Lower leg skin (tissue), 4 donors: ENCODE data around the gene SMIM9. TPM values are rescaled to one million over a fixed set of nuclear protein-coding genes. Genes with fewer than 3 reads are reported as not detected.

ENCODE experiments used
- DNase-seq, 2 donors: peaks; one replicate each; pipeline ENCODE4 v3.0.0-alpha.2; 2019; ENCODE audit warnings: low spot score in 2 of 2
- H3K4me3 ChIP-seq: fragments of 200-600 bp; sonication (generic); 2 replicates; pipeline ENCODE4 v1.5.1; 2017; ENCODE audit warnings: mild to moderate bottlenecking, low read depth; ENCODE audit not compliant: poor library complexity, severe bottlenecking
- POLR2A ChIP-seq, 2 donors: fragments of 450-650 bp; IDR thresholded peaks; one replicate each; pipeline ENCODE4 v1.6.1; 2016 to 2017; ENCODE audit warnings: antibody characterized with exemption in 2 of 2, mild to moderate bottlenecking in 1 of 2, moderate library complexity in 1 of 2
- WGBS, 2 donors: methylation state at CpG; one replicate each; pipeline ENCODE4 v1.1.5; 2018; 5-methylcytosine and 5-hydroxymethylcytosine counted together
- intact Hi-C: fragments of 100-400 bp; cut with DNase I; formaldehyde crosslinking; loops from one replicate; pipeline ENCODE4 v1.15.0; 2023; ENCODE audit warnings: low total_unique reads
- total RNA-seq, 4 donors: library from RNA; depleted of rRNA; stranded (reverse); fragments of >200 nt; gene quantifications; one replicate each; pipeline ENCODE4 v1.1.0, GENCODE V29; 2016
- TF ChIP-seq, protein P1 (sequence below), 3 donors: fragments of 450-650 bp; IDR thresholded peaks; one replicate each; pipeline ENCODE4 v1.5.1; 2016; ENCODE audit warnings: antibody characterized with exemption in 3 of 3, mild to moderate bottlenecking in 3 of 3, moderate library complexity in 2 of 3

The SMIM9 gene
- total RNA-seq, 4 donors from 2014 or later = not detected

DNA sequence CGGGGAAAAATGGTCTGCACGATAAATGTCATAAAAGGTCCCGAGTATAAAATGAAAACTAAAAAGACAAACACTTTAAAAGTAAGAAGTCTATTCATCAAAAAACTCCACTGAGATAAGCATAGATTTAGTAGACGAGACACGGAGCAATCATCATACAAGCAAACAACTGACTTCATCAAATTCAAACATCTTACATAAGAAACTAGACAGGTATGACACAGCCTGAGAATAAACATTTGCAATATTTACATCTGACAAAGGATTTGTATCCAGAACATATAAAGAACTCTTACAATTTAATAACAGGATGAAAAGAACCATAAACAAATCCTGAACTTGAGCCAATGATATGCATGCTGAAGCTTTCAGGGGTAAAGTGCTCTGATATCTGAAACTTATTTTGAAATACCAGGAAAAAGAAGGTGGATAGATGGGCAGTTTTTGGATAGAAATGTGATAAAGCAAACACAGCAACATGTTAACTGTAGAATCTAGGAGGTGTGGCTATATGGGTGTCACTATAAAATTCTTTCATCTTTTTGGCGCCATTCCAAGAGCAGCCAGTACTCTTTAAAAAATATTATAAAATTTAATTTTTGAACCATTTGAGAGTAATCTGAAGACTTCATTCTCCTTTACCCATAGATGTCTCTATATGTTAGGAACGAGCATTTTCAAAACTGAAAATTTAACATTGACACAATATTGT lies 41.2 kb downstream of the SMIM9 start:
- H3K4me3 ChIP-seq = no peak overlapping the region
- DNase-seq = no peak
- intact Hi-C loops = no loop called here
- 81 to 85% methylated on average over 7 of the region's 7 CpGs for WGBS, 2 donors
- TF ChIP-seq, protein P1, sequence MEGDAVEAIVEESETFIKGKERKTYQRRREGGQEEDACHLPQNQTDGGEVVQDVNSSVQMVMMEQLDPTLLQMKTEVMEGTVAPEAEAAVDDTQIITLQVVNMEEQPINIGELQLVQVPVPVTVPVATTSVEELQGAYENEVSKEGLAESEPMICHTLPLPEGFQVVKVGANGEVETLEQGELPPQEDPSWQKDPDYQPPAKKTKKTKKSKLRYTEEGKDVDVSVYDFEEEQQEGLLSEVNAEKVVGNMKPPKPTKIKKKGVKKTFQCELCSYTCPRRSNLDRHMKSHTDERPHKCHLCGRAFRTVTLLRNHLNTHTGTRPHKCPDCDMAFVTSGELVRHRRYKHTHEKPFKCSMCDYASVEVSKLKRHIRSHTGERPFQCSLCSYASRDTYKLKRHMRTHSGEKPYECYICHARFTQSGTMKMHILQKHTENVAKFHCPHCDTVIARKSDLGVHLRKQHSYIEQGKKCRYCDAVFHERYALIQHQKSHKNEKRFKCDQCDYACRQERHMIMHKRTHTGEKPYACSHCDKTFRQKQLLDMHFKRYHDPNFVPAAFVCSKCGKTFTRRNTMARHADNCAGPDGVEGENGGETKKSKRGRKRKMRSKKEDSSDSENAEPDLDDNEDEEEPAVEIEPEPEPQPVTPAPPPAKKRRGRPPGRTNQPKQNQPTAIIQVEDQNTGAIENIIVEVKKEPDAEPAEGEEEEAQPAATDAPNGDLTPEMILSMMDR (IDR thresholded peaks at IDR 0.05) = no peak
- no peak for TF ChIP-seq POLR2A (IDR thresholded peaks at IDR 0.05)

DNA sequence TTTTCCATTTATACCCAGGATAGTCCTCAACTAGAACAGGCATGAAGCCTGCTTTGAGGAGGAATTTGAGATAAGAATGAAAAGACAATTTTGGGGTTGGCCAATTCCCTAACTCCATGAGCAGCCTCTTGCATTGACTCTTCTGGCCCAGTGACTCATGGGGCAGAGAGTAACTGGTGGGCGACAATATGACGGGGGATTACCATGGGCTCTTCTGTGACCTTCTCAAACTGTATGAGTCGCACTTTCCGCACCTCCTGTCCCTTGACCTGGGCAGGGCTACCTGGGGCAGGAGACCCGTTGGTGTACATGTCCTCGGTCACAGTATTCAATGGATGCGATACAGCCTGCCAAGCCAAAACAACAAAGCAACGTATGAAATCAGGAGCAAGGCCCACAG lies 42.5 kb downstream of the SMIM9 start:
- no peak overlapping the region for H3K4me3 ChIP-seq
- 91 to 97% methylated on average over 8 of the region's 8 CpGs for WGBS, 2 donors
- DNase-seq = no peak
- intact Hi-C loops = no loop called here
- no peak for TF ChIP-seq POLR2A (IDR thresholded peaks at IDR 0.05)
- TF ChIP-seq, protein P1 (IDR thresholded peaks at IDR 0.05) = no peak

DNA sequence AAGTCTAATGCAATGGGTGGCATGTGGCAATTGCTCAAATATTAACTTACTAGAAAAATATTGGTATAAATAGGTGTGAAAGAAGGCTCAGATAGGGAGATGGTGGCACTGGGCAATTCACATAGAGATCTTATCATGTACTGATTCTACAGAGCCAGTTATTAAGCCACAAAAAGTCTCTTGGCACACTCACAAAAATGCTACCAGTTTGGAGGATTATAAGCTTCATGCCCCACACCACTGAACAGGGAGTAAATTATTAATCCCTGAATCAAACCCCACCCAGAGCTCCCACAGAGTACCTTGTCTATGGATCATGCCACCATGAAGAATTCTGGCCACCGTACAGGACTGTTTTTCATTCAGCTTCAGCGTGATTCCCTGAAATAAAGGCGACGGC lies 43.0 kb downstream of the SMIM9 start:
- intact Hi-C loops = no loop called here
- 73 to 93% methylated on average over 4 of the region's 4 CpGs for WGBS, 2 donors

DNA sequence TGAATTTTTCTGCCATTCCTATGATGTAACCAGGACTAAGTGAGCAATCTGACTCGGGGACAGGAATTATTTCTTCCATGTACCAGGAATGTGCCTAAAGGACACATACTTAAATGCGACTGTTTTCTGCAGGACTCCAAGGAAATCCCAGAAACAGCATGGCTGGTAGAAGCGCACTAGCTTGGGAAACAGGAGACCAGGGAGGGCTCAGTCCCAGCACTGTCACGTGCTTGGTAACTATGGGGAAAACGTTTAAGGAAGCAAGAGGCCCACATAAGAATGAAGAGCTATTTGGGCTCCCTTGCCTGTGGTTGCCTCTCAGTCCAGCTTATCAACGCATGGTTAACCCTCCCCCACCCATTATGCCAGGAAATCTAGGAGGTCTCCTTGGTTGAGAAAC lies 48.7 kb downstream of the SMIM9 start:
- H3K4me3 ChIP-seq = no peak overlapping the region
- intact Hi-C loops = no loop called here
- WGBS, 2 donors = 70 to 91% methylated on average over 6 of the region's 6 CpGs
- no peak for DNase-seq
- TF ChIP-seq, protein P1 (IDR thresholded peaks at IDR 0.05) = no peak
- TF ChIP-seq POLR2A (IDR thresholded peaks at IDR 0.05) = no peak

More for the DNA sequence above, 43.0 kb downstream of the SMIM9 start:
- TF ChIP-seq POLR2A (IDR thresholded peaks at IDR 0.05) = no peak
- TF ChIP-seq, protein P1 (IDR thresholded peaks at IDR 0.05) = no peak
- H3K4me3 ChIP-seq = no peak overlapping the region
- no peak for DNase-seq

DNA sequence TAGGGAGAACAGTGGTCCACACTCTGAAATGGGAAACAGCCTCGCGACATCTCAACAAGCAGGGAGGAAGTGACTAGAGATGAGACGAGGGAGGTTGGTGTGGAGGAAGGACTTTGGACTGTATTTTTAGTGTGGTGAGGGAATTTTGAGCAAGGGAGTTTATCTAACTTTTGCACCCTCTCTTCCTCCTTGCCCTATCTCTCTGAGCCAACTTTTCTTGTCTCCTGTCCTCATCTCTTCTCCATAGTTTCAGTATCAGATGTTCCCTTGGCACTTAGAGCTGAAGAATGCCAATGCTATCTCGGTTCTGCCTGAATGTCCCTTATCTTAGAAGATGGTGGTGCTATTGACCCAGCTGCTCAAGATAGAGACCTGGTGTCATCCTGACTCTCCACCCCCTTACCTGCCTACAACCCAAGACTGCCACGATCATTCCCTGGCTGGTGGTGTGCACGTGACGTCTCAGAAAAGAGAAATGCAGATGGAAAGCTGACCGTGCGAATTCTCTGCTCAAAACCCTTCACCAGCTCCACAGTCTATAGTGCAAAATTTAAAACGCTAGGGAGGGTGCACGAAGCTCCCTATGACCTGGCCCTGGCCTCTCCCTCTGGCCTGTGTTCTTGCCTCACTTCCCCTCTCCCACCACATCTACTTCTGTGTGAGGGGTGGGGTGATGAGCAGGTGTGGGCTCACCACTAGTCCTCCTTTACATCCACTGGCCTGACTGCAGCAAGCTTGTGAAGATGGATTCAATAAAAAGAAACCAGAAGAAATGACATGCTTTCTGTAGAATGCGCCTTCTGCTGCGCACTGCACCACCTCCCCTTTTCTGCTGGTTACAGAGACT lies 50.1 kb downstream of the SMIM9 start:
- DNase-seq = no peak
- intact Hi-C loops = no loop called here
- TF ChIP-seq, protein P1 (IDR thresholded peaks at IDR 0.05) = no peak
- TF ChIP-seq POLR2A (IDR thresholded peaks at IDR 0.05) = no peak
- 85 to 91% methylated on average over 13 of the region's 13 CpGs for WGBS, 2 donors
- no peak overlapping the region for H3K4me3 ChIP-seq
